T-helper 17 cell (primary cell): ENCODE measurements around the gene CCNL1. TPM values are rescaled to one million over a fixed set of nuclear protein-coding genes. Genes with fewer than 3 reads are reported as not detected.
"Not testable (repeated sequence)": the region's sequence is repeated elsewhere in the genome, so short reads cannot be mapped to it uniquely, and the experiment has no call there.

Experiments
- ATAC-seq: fragments of 150-1000 bp; cut with Tn5 transposase; 2 replicates; pipeline ENCODE4 v1.10.0; 2021; ENCODE audit warnings: mild to moderate bottlenecking, moderate library complexity
- DNase-seq, 3 donors: peaks; one replicate each; pipeline versions ENCODE4 v3.0.0 to v3.0.0-alpha.2; 2020 to 2021
- H3K9me3 ChIP-seq: one replicate; pipeline ENCODE4 v1.7.0; 2013; ENCODE audit warnings: low read length, mild to moderate bottlenecking; ENCODE audit not compliant: control insufficient read depth, poor library complexity, severe bottlenecking
- H3K27ac Mint-ChIP-seq: one replicate; pipeline ENCODE4 v1.8.0; 2022; ENCODE audit warnings: mild to moderate bottlenecking, moderate library complexity, mixed read lengths
- H3K27me3 Mint-ChIP-seq: one replicate; pipeline ENCODE4 v1.8.0; 2022; ENCODE audit warnings: mixed read lengths
- H3K36me3 Mint-ChIP-seq: one replicate; pipeline ENCODE4 v1.8.0; 2022; ENCODE audit warnings: low read depth, mixed read lengths
- H3K4me1 Mint-ChIP-seq: one replicate; pipeline ENCODE4 v1.8.0; 2022; ENCODE audit warnings: mild to moderate bottlenecking, mixed read lengths
- H3K4me3 Mint-ChIP-seq: one replicate; pipeline ENCODE4 v1.8.0; 2022; ENCODE audit warnings: mild to moderate bottlenecking, moderate library complexity, mixed read lengths
- total RNA-seq, 4 donors: library from RNA in 2 of 4; stranded (reverse) in 2 of 4; gene quantifications; one replicate each; pipeline ENCODE4 v1.2.3 and lab custom pipeline; 2022 to 2026

The CCNL1 gene
- total RNA-seq, 2 donors from 2014 or later: 1,190 to 1,257 TPM

GRCh38 chr3:157178503-157179364 lies 18.8 kb upstream of the CCNL1 start:
- peaks cover 18% of the 10 kb centered on the region for H3K4me1 Mint-ChIP-seq
- H3K36me3 Mint-ChIP-seq: not testable (repeated sequence)

GRCh38 chr3:157177801-157178453 lies 18.0 kb upstream of the CCNL1 start:
- ATAC-seq, H3K36me3 Mint-ChIP-seq, H3K27me3 Mint-ChIP-seq, H3K4me3 Mint-ChIP-seq, H3K9me3 ChIP-seq, DNase-seq: not testable (repeated sequence)
- Mint-ChIP-seq H3K4me1 (peaks cover 18% of the 10 kb centered on the region), H3K27ac (peak overlapping the region; percentile 71)

More at GRCh38 chr3:157178503-157179364, 18.8 kb upstream of the CCNL1 start:
- H3K27ac Mint-ChIP-seq: peak overlapping the region; percentile 71
- ATAC-seq, H3K9me3 ChIP-seq, H3K27me3 Mint-ChIP-seq, H3K4me3 Mint-ChIP-seq, DNase-seq: not testable (repeated sequence)

GRCh38 chr3:157176934-157177333 lies 17.0 kb upstream of the CCNL1 start:
- H3K36me3 Mint-ChIP-seq: peaks cover 2% of the 10 kb centered on the region
- ATAC-seq (no peak), DNase-seq (no peak)
- H3K9me3 ChIP-seq: no peaks in the 10 kb centered on the region
- peaks cover 18% of the 10 kb centered on the region for H3K4me1 Mint-ChIP-seq
- H3K4me3 Mint-ChIP-seq: no peak overlapping the region
- H3K27ac Mint-ChIP-seq: peak overlapping the region; percentile 71
- H3K27me3 Mint-ChIP-seq: no peaks in the 10 kb centered on the region

GRCh38 chr3:157175691-157176507 lies 16.0 kb upstream of the CCNL1 start:
- H3K36me3 Mint-ChIP-seq: peaks cover 2% of the 10 kb centered on the region
- H3K9me3 ChIP-seq: no peaks in the 10 kb centered on the region
- no peak for DNase-seq
- H3K27ac Mint-ChIP-seq: peak overlapping the region; percentile 99
- peaks cover 18% of the 10 kb centered on the region for H3K4me1 Mint-ChIP-seq
- H3K27me3 Mint-ChIP-seq: no peaks in the 10 kb centered on the region
- peak overlapping the region; percentile 91 for H3K4me3 Mint-ChIP-seq
- no peak for ATAC-seq

GRCh38 chr3:157174649-157175498 lies 14.9 kb upstream of the CCNL1 start:
- Mint-ChIP-seq H3K36me3 (peaks cover 2% of the 10 kb centered on the region), H3K27me3 (no peaks in the 10 kb centered on the region), H3K27ac (peak overlapping the region; percentile 99), H3K4me3 (peak overlapping the region; percentile 91), H3K4me1 (peaks cover 18% of the 10 kb centered on the region)
- no peaks in the 10 kb centered on the region for H3K9me3 ChIP-seq
- peak; percentile 94 to 97 (median 95) for DNase-seq
- ATAC-seq: peak; percentile 92

GRCh38 chr3:157174290-157174648 lies 14.3 kb upstream of the CCNL1 start:
- H3K9me3 ChIP-seq: no peaks in the 10 kb centered on the region
- H3K27me3 Mint-ChIP-seq: no peaks in the 10 kb centered on the region
- no peak for DNase-seq
- peak overlapping the region; percentile 99 for H3K27ac Mint-ChIP-seq
- no peak for ATAC-seq
- peaks cover 18% of the 10 kb centered on the region for H3K4me1 Mint-ChIP-seq
- H3K36me3 Mint-ChIP-seq: peaks cover 2% of the 10 kb centered on the region
- peak overlapping the region; percentile 91 for H3K4me3 Mint-ChIP-seq

- not testable (repeated sequence) for H3K4me3 Mint-ChIP-seq, ATAC-seq, H3K27me3 Mint-ChIP-seq, H3K9me3 ChIP-seq, H3K36me3 Mint-ChIP-seq, DNase-seq
- peaks cover 18% of the 10 kb centered on the region for H3K4me1 Mint-ChIP-seq
- peak overlapping the region; percentile 29 for H3K27ac Mint-ChIP-seq
Measured at GRCh38 chr3:157173343-157173742, 13.4 kb upstream of the CCNL1 start.

- Mint-ChIP-seq H3K27ac (peak overlapping the region; percentile 29), H3K4me1 (peaks cover 22% of the 10 kb centered on the region), H3K27me3 (no peaks in the 10 kb centered on the region), H3K36me3 (peaks cover 2% of the 10 kb centered on the region), H3K4me3 (no peak overlapping the region)
- H3K9me3 ChIP-seq: no peaks in the 10 kb centered on the region
- ATAC-seq: no peak
- no peak for DNase-seq
Measured at GRCh38 chr3:157172746-157173145, 12.8 kb upstream of the CCNL1 start.

GRCh38 chr3:157170861-157171260 lies 10.9 kb upstream of the CCNL1 start:
- Mint-ChIP-seq H3K4me3 (no peak overlapping the region), H3K27ac (no peak overlapping the region), H3K27me3 (no peaks in the 10 kb centered on the region), H3K4me1 (peaks cover 18% of the 10 kb centered on the region), H3K36me3 (peaks cover 2% of the 10 kb centered on the region)
- ATAC-seq: no peak
- H3K9me3 ChIP-seq: no peaks in the 10 kb centered on the region
- no peak for DNase-seq

GRCh38 chr3:157167371-157168042 lies 7.6 kb upstream of the CCNL1 start:
- no peak overlapping the region for H3K4me3 Mint-ChIP-seq
- peaks cover 6% of the 10 kb centered on the region for H3K4me1 Mint-ChIP-seq
- no peak for ATAC-seq
- no peak overlapping the region for H3K27ac Mint-ChIP-seq
- DNase-seq: no peak
- H3K36me3 Mint-ChIP-seq: no peaks in the 10 kb centered on the region
- no peaks in the 10 kb centered on the region for H3K27me3 Mint-ChIP-seq
- H3K9me3 ChIP-seq: no peaks in the 10 kb centered on the region

GRCh38 chr3:157166561-157166960 lies 6.6 kb upstream of the CCNL1 start:
- Mint-ChIP-seq H3K36me3 (no peaks in the 10 kb centered on the region), H3K27me3 (no peaks in the 10 kb centered on the region), H3K4me1 (peaks cover 6% of the 10 kb centered on the region), H3K27ac (no peak overlapping the region), H3K4me3 (no peak overlapping the region)
- ATAC-seq: no peak
- no peaks in the 10 kb centered on the region for H3K9me3 ChIP-seq
- no peak for DNase-seq

- Mint-ChIP-seq H3K4me3 (no peak overlapping the region), H3K27me3 (no peaks in the 10 kb centered on the region), H3K4me1 (peaks cover 6% of the 10 kb centered on the region), H3K27ac (no peak overlapping the region), H3K36me3 (no peaks in the 10 kb centered on the region)
- DNase-seq (no peak), ATAC-seq (no peak)
- no peaks in the 10 kb centered on the region for H3K9me3 ChIP-seq
Measured at GRCh38 chr3:157166115-157166514, 6.2 kb upstream of the CCNL1 start.
